ENCODE measurements around the gene FGF8. TPM values are rescaled to one million over a fixed set of nuclear protein-coding genes. Genes with fewer than 3 reads are reported as not detected.

Gene FGF8
- total and polyA plus RNA-seq, 2 of the 13 experiments (the other 11 are each of a cell fraction or from before 2014, with no cell fraction given): not detected

GRCh38 chr10:101818119-101818871, 42.4 kb upstream of the FGF8 start, which contains the start of gene OGA (continued):
- TF ChIP-seq ZNF468 (CRISPR knock-in tag; IDR thresholded peaks at IDR 0.05) (no peak), NKX3-1 (CRISPR knock-in tag; IDR thresholded peaks at IDR 0.05) (peak; percentile 47; the same call in 1 of the 2 replicates), FOXJ3 (CRISPR knock-in tag; IDR thresholded peaks at IDR 0.05; ENCODE audit: borderline replicate concordance) (peak; percentile 80; the same call in 1 of the 2 replicates), NPAS2 (CRISPR knock-in tag; IDR thresholded peaks at IDR 0.05; ENCODE audit: borderline replicate concordance) (no peak), HIC2 (CRISPR knock-in tag; IDR thresholded peaks at IDR 0.05; ENCODE audit: low read depth) (peak; percentile 72; the same call in 1 of the 2 replicates), MAZ (IDR thresholded peaks at IDR 0.05; ENCODE audit: borderline replicate concordance, low read depth, low read length) (peak; percentile 97), MAZ (CRISPR knock-in tag; IDR thresholded peaks at IDR 0.05; ENCODE audit: low read depth) (peak; percentile 83), ZNF720 (CRISPR knock-in tag; IDR thresholded peaks at IDR 0.05) (no peak), YY1 (IDR thresholded peaks at IDR 0.05; ENCODE audit: insufficient read depth, insufficient replicate concordance, low read depth, low read length) (no peak), DDIT3 (CRISPR knock-in tag; IDR thresholded peaks at IDR 0.05) (no peak), MIER3 (CRISPR knock-in tag; IDR thresholded peaks at IDR 0.05; ENCODE audit: borderline replicate concordance) (peak; percentile 32; the same call in 1 of the 2 replicates), ZNF740 (CRISPR knock-in tag; IDR thresholded peaks at IDR 0.05) (no peak; the same call in 1 of the 2 replicates), GABPA (IDR thresholded peaks at IDR 0.05; ENCODE audit: low read depth, low read length) (no peak), GABPA (CRISPR knock-in tag; IDR thresholded peaks at IDR 0.05; ENCODE audit: low read depth) (peak; percentile 74), ZNF670 (CRISPR knock-in tag; IDR thresholded peaks at IDR 0.05; ENCODE audit: borderline replicate concordance) (peak; percentile 84; the same call in 1 of the 2 replicates), ZNF883 (CRISPR knock-in tag; IDR thresholded peaks at IDR 0.05; ENCODE audit: not compliant biosample characterization) (no peak), NFYB (CRISPR knock-in tag; IDR thresholded peaks at IDR 0.05) (peak; percentile 51)
- TF ChIP-seq, protein P1, sequence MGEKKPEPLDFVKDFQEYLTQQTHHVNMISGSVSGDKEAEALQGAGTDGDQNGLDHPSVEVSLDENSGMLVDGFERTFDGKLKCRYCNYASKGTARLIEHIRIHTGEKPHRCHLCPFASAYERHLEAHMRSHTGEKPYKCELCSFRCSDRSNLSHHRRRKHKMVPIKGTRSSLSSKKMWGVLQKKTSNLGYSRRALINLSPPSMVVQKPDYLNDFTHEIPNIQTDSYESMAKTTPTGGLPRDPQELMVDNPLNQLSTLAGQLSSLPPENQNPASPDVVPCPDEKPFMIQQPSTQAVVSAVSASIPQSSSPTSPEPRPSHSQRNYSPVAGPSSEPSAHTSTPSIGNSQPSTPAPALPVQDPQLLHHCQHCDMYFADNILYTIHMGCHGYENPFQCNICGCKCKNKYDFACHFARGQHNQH (CRISPR knock-in tag; IDR thresholded peaks at IDR 0.05): peak; percentile 72; the same call in 1 of the 2 replicates
- TF ChIP-seq, protein P2, sequence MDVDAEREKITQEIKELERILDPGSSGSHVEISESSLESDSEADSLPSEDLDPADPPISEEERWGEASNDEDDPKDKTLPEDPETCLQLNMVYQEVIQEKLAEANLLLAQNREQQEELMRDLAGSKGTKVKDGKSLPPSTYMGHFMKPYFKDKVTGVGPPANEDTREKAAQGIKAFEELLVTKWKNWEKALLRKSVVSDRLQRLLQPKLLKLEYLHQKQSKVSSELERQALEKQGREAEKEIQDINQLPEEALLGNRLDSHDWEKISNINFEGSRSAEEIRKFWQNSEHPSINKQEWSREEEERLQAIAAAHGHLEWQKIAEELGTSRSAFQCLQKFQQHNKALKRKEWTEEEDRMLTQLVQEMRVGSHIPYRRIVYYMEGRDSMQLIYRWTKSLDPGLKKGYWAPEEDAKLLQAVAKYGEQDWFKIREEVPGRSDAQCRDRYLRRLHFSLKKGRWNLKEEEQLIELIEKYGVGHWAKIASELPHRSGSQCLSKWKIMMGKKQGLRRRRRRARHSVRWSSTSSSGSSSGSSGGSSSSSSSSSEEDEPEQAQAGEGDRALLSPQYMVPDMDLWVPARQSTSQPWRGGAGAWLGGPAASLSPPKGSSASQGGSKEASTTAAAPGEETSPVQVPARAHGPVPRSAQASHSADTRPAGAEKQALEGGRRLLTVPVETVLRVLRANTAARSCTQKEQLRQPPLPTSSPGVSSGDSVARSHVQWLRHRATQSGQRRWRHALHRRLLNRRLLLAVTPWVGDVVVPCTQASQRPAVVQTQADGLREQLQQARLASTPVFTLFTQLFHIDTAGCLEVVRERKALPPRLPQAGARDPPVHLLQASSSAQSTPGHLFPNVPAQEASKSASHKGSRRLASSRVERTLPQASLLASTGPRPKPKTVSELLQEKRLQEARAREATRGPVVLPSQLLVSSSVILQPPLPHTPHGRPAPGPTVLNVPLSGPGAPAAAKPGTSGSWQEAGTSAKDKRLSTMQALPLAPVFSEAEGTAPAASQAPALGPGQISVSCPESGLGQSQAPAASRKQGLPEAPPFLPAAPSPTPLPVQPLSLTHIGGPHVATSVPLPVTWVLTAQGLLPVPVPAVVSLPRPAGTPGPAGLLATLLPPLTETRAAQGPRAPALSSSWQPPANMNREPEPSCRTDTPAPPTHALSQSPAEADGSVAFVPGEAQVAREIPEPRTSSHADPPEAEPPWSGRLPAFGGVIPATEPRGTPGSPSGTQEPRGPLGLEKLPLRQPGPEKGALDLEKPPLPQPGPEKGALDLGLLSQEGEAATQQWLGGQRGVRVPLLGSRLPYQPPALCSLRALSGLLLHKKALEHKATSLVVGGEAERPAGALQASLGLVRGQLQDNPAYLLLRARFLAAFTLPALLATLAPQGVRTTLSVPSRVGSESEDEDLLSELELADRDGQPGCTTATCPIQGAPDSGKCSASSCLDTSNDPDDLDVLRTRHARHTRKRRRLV (CRISPR knock-in tag; IDR thresholded peaks at IDR 0.05): 0 out of 2 replicates have a peak, but pooled peaks have one; percentile 22
